Measurements from ENCODE around the gene ISYNA1. TPM values are rescaled to one million over a fixed set of nuclear protein-coding genes. Genes with fewer than 3 reads are reported as not detected.

Gene ISYNA1
- total RNA-seq, 1 donor from 2014 or later, result 26.0 TPM

DNA sequence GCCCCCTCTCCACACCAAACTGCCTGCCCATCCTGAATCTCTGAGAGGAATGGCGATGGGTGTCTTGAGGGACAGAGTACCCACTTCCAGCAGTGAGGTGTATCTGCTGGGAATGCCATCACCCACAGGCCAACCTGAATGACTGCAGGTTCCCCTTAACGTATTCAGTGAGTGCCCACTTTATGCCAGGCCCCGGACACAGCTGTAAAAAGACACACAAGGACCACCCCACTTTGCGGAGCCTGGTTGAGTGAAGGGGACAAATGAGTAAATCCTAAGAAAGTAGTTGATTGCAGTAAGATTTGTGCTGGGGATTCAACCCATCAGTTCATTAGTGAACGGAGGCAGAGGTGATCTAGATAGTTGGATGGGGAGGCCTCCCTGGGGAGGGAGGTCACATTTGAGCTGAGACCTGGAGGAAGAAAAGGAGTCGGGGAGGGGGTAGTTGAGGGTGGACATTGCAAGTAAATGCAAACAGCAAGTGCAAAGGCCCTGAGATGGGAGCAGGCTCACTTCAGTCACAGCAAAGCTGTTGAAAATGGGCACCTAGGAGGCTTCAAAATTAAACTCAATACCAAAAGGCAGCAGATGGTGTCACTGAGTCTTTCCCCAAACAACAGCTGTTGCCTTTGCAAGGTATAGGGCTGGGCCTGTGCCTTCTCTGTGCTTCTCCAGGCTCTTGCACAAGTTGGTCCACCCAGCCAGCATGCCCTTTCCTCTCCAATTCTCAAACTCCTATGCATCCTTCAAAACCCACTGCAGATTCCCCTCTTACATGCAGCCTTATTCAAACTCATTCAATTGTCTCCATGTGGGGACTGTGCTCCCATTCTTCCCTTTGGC lies 47.6 kb downstream of the ISYNA1 start:
- ATAC-seq (ENCODE audit: poor library complexity) (no peak), DNase-seq (no peak)
- intact Hi-C loops (cut with DNase I), result loop anchor here (5.0 kb wide), 1 partner anchor 43 kb away; no protein-coding TSS in a partner anchor

DNA sequence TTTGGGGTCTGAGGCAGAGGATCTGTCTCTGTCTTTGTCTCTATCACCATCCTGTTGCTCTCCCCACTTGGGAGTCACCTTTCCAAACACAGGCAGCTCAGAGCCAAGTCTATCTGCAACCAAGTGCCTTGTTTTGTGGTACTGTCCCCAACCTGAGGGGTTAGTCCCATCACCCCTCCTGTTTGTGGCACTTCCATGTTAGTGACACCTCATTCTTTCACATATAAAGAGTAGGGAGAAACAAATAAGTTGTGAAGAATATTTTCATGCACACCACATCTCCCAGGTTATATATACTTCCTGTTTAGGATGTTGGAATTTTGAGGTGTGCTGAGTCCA lies 48.2 kb downstream of the ISYNA1 start:
- DNase-seq, result no peak
- no peak for ATAC-seq (ENCODE audit: poor library complexity)
- intact Hi-C loops (cut with DNase I), result loop anchor here (5.0 kb wide), 1 partner anchor 42 kb away; no protein-coding TSS in a partner anchor

DNA sequence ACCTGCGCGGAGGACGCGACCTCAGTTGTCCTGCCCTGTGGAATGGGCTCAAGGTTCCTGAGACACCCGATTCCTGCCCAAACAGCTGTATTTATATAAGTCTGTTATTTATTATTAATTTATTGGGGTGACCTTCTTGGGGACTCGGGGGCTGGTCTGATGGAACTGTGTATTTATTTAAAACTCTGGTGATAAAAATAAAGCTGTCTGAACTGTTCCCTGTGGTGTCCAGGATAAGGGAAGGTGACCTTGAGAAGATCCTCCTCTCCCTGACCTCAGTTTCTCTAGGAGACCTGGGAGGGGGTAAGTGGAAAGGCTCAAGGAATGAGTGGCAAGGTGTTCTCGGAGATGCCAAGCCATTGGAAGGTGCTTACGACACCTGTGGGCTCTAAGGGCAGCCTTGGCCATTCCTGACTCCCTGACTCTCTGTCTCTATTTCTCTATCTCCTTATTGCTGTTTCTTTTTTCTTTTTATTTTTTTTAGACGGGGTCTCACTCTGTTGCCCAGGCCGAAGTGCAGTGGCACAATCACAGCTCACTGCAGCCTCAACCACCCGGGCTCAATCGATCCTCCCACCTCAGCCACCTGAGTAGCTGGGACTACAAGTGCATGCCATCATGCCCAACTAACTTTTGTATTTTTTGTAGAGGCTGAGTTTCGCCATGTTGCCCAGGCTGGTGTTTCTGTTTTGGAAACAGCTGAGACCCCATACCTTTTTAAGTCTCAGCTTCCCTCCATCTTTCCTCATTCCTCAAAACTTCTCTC lies 48.8 kb downstream of the ISYNA1 start:
- intact Hi-C loops (cut with DNase I), result no loop called here
- DNase-seq, result no peak
- ATAC-seq (ENCODE audit: poor library complexity), result no peak

DNA sequence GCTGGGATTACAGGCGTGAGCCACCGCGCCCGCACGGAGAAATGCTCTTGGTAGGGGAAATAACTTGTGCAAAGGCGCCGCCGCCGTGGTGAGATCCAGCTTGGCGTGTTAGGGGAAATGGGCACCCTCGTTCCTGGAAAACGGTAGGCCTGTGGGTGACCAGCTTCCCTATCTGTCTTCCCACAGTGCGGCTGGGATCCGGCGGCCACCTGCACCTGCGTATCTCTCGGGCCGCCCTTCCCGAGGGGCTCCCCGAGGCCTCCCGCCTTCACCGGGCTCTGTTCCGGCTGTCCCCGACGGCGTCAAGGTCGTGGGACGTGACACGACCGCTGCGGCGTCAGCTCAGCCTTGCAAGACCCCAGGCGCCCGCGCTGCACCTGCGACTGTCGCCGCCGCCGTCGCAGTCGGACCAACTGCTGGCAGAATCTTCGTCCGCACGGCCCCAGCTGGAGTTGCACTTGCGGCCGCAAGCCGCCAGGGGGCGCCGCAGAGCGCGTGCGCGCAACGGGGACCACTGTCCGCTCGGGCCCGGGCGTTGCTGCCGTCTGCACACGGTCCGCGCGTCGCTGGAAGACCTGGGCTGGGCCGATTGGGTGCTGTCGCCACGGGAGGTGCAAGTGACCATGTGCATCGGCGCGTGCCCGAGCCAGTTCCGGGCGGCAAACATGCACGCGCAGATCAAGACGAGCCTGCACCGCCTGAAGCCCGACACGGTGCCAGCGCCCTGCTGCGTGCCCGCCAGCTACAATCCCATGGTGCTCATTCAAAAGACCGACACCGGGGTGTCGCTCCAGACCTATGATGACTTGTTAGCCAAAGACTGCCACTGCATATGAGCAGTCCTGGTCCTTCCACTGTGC lies 49.6 kb downstream of the ISYNA1 start:
- intact Hi-C loops (cut with DNase I), result no loop called here
- peak; percentile 88 for ATAC-seq (ENCODE audit: poor library complexity)
- peak; percentile 92 for DNase-seq

DNA sequence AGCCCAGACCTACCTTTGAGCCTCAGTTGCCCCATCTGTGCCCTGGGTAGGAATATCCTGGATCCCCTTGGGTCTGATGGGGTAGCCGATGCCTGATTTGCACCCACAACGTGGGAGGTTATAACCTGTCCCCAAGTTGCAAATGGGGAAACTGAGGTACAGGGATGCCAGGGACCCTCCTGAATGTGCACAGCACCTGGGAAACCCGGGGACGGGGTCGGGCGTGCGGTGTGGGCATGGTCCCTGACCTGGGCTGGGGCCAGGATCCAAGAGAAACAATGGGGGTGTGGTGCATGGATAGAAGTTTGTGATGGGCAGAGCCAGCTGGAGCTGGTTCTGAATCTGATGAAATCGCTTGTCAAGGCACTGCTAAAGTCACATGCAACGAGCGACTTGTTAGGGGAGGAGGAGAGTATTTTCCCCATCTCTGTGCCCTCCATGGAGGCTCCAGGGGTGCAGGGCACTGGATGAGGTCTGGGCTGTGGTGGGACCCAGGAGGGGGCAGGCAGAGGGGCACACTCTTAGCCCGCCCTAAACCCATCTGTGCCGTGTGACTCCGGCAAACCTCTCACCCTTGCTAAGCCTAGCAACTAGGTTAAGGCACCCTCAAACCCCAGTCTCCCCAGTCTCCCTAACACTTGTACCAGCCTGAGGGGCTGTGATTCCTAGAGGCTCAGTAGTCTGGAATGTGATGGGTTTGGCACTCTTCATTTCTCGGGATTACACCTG lies 51.2 kb downstream of the ISYNA1 start:
- DNase-seq, result no peak
- ATAC-seq (ENCODE audit: poor library complexity), result no peak
- intact Hi-C loops (cut with DNase I), result no loop called here

DNA sequence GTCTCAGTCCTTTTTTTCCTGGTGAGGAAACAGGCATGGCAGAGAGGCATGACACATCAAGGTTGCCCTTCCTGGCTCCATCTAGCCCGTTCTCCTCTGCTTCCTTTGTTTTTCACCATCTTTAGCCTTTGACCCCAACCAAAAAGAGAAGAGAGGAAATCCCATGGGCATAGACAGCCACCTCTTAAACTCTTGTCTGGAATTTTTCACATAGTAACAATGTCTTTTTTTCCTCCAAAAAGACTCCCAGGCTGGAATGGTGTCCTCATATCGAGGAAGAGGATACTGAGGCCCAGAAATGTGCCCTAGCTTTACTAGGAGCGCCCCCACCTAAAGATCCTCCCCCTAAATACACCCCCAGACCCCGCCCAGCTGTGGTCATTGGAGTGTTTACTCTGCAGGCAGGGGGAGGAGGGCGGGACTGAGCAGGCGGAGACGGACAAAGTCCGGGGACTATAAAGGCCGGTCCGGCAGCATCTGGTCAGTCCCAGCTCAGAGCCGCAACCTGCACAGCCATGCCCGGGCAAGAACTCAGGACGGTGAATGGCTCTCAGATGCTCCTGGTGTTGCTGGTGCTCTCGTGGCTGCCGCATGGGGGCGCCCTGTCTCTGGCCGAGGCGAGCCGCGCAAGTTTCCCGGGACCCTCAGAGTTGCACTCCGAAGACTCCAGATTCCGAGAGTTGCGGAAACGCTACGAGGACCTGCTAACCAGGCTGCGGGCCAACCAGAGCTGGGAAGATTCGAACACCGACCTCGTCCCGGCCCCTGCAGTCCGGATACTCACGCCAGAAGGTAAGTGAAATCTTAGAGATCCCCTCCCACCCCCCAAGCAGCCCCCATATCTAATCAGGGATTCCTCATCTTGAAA lies 52.0 kb downstream of the ISYNA1 start, which contains the start of gene GDF15:
Gene GDF15 (plus strand): TSS at position 484 of the 868 bp plus-strand sequence. CDS start 32 bp downstream, at position 516.
- intact Hi-C loops (cut with DNase I), result no loop called here
- peak; percentile 40 for ATAC-seq (ENCODE audit: poor library complexity)

DNA sequence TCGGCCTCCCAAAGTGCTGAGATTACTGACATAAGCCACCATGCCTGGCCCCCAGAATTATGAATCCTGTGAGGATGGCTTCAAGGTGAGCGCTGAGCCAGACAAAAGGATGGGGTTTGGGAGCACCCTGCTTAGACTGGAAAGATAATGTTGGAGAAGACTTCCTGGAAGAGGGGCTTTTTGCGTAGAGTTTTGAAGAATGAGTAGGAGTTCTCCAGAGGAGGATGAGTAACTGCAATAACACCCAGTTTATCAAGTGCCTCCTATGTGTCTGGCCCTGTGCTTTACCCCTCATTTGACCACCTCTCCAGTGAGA lies 52.6 kb downstream of the ISYNA1 start:
- intact Hi-C loops (cut with DNase I), result no loop called here

More for the DNA sequence above, 52.0 kb downstream of the ISYNA1 start, which contains the start of gene GDF15:
- DNase-seq, result peak; percentile 61

DNA sequence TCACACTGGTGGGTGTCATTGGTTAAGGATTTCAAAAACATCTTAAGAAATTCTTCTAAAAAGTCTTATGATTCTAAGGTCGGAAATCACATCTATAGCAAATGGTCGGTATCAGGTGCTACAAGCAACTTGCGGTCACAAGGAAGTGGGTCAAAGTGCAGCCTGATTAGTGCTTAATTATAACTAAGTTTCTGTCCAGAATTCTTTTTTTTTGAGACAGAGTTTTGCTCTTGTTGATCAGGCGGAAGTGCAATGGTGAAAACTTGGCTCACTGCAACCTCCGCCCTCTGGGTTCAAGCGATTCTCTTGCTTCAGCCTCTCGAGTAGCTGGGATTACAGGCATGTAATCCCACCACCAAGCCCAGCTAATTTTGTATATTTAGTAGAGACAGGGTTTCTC lies 53.2 kb downstream of the ISYNA1 start:
- DNase-seq, result no peak
- intact Hi-C loops (cut with DNase I), result no loop called here
- ATAC-seq (ENCODE audit: poor library complexity), result no peak

More for the DNA sequence above, 52.6 kb downstream of the ISYNA1 start:
- ATAC-seq (ENCODE audit: poor library complexity), result no peak
- DNase-seq, result no peak

Small RNA genes lying within 50 kb of the gene (microRNA-seq; reads per million reads assigned to microRNA genes)
- not detected for gene MIR3189

Other genes starting within 250 kb of the ISYNA1 start
- 9.4 TPM for gene MPV17L2, start 244.9 kb downstream of the ISYNA1 start, total RNA-seq
- 26.7 TPM for gene RAB3A, start 234.1 kb downstream of the ISYNA1 start, total RNA-seq
- 1.8 TPM for gene PDE4C, start 211.7 kb downstream of the ISYNA1 start, total RNA-seq
- gene IQCN, start 163.7 kb downstream of the ISYNA1 start, total RNA-seq, result 0.35 TPM
- gene JUND, start 156.5 kb downstream of the ISYNA1 start, total RNA-seq, result 107 TPM
- 103 TPM for gene LSM4, start 115.1 kb downstream of the ISYNA1 start, total RNA-seq
- 33.6 TPM for gene PGPEP1, start 97.5 kb downstream of the ISYNA1 start, total RNA-seq
- gene GDF15, start 52.0 kb downstream of the ISYNA1 start, total RNA-seq, result 0.54 TPM
- 3.6 TPM for gene LRRC25, start 40.5 kb downstream of the ISYNA1 start, total RNA-seq
- gene SSBP4, start 18.7 kb downstream of the ISYNA1 start, total RNA-seq, result 30.4 TPM
- 7.5 TPM for gene ELL, start 83.9 kb upstream of the ISYNA1 start, total RNA-seq
- gene FKBP8, start 105.4 kb upstream of the ISYNA1 start, total RNA-seq, result 182 TPM
- 44.4 TPM for gene KXD1, start 119.7 kb upstream of the ISYNA1 start, total RNA-seq
- gene UBA52, start 133.7 kb upstream of the ISYNA1 start, total RNA-seq, result 684 TPM
- 94.8 TPM for gene REX1BD, start 150.7 kb upstream of the ISYNA1 start, total RNA-seq
- 20.6 TPM for gene CRLF1, start 168.7 kb upstream of the ISYNA1 start, total RNA-seq
- gene TMEM59L, start 174.7 kb upstream of the ISYNA1 start, total RNA-seq, result 1.6 TPM
- 4.5 TPM for gene KLHL26, start 198.9 kb upstream of the ISYNA1 start, total RNA-seq
- 9.1 TPM for gene CRTC1, start 245.5 kb upstream of the ISYNA1 start, total RNA-seq